ENCODE measurements around the gene PF4V1. TPM values are rescaled to one million over a fixed set of nuclear protein-coding genes. Genes with fewer than 3 reads are reported as not detected.

The PF4V1 gene
- total RNA-seq, 1 donor = not detected

GRCh38 chr4:73902817-73903547, 49.9 kb downstream of the PF4V1 start:
- Histone ChIP-seq H3K79me2 (ENCODE audit: insufficient read depth, low read length) (no peaks in the 10 kb centered on the region), H3K27me3 (ENCODE audit: insufficient read depth, low read length) (no peaks in the 10 kb centered on the region), H3K4me2 (ENCODE audit: insufficient read depth, low read length) (peak overlapping the region; percentile 5), H3K4me1 (ENCODE audit: insufficient read depth, low read length) (peaks cover 26% of the 10 kb centered on the region), H2AFZ (ENCODE audit: low read length) (no peak overlapping the region), H3K36me3 (ENCODE audit: insufficient read depth, low read length) (no peaks in the 10 kb centered on the region), H3K4me3 (ENCODE audit: insufficient read depth, low read length) (no peak overlapping the region), H3K27ac (ENCODE audit: low read depth, low read length) (no peak overlapping the region), H4K20me1 (ENCODE audit: insufficient read depth, low read length) (no peaks in the 10 kb centered on the region), H3K9me3 (ENCODE audit: low read depth, low read length) (no peaks in the 10 kb centered on the region)
- TF ChIP-seq CTCF (IDR thresholded peaks at IDR 0.05; ENCODE audit: extremely low read depth, low read depth, low read length) = no peak
- no peak for DNase-seq (ENCODE audit: insufficient read length, low spot score, missing footprints)

Other genes with a start within 250 kb of the PF4V1 start
- gene RASSF6, start 232.9 kb upstream of the PF4V1 start, total RNA-seq = not detected in 2 replicates
- gene CXCL8, start 112.7 kb upstream of the PF4V1 start, total RNA-seq = 1.5 and 5.8 TPM in 2 replicates
- gene CXCL6, start 16.6 kb upstream of the PF4V1 start, total RNA-seq = 1.1 TPM in 1 of 2 replicates, not detected in the other
- gene CXCL1, start 16.1 kb downstream of the PF4V1 start, total RNA-seq = 0.29 and 4.7 TPM in 2 replicates
- not detected in 2 replicates for gene PF4, start 128.7 kb downstream of the PF4V1 start, total RNA-seq
- 0.36 TPM in 1 of 2 replicates, not detected in the other for gene PPBP, start 134.9 kb downstream of the PF4V1 start, total RNA-seq
- under 0.01 TPM in 1 of 2 replicates, not detected in the other for gene CXCL5, start 145.4 kb downstream of the PF4V1 start, total RNA-seq
- 0.36 TPM in 1 of 2 replicates, not detected in the other for gene CXCL3, start 185.4 kb downstream of the PF4V1 start, total RNA-seq
- 0.59 and 1.1 TPM in 2 replicates for gene CXCL2, start 245.9 kb downstream of the PF4V1 start, total RNA-seq

Data from osteoblast (primary cell).